K562 (cell line): ENCODE data around the gene IL12RB2. TPM values are rescaled to one million over a fixed set of nuclear protein-coding genes. Genes with fewer than 3 reads are reported as not detected.

Experiments used
- HMG20B ChIP-seq: fragments of 250-450 bp; sonication (Bioruptor Pico); IDR thresholded peaks from 2 replicates; pipeline ENCODE4 v1.5.0; 2021; ENCODE audit warnings: mild to moderate bottlenecking
- IRF2 ChIP-seq: sonication (generic); formaldehyde crosslinking; IDR thresholded peaks from 2 replicates; pipeline ENCODE4 v1.8.1; 2022; ENCODE audit warnings: mild to moderate bottlenecking, missing genetic modification reagents
- MXI1 ChIP-seq: IDR thresholded peaks from 2 replicates; pipeline ENCODE4 v1.6.1; 2011; ENCODE audit warnings: low read depth, mild to moderate bottlenecking, improper control_type of control experiment, low read length
- polyA plus RNA-seq, 8 experiments: library from polyadenylated mRNA; depleted of rRNA in 4 of 8; stranded (reverse) in 5 of 8; unstranded in 3 of 8; fragments of >200 nt; fragmentation: Nextera tagmentation in 2 of 8; fragmentation: Illumina TruSeq in 1 of 8; extraction: Ambion mirVana in 2 of 8; extraction: Trizol in 1 of 8; gene quantifications; 2 replicates each; pipeline versions ENCODE4 v1.2.1 to v1.2.3, GENCODE V29; 2011 to 2014; ENCODE audit warnings: inconsistent platforms in 1 of 8, missing spikeins in 1 of 8
- total RNA-seq, 7 experiments: library from RNA; depleted of rRNA in 6 of 7; stranded (reverse); fragments of >200 nt in 6 of 7; fragmentation: Illumina TruSeq in 2 of 7; extraction: Trizol in 2 of 7; gene quantifications; 2 replicates each; pipeline versions ENCODE4 v1.2.1 to v1.2.3, GENCODE V29; 2011 to 2021; ENCODE audit warnings: low replicate concordance in 1 of 7
- TF ChIP-seq, protein P1 (sequence below), 2 experiments: fragments of 450-650 bp; formaldehyde crosslinking in 1 of 2; IDR thresholded peaks; 2 replicates each; pipeline versions ENCODE4 v1.4.0 to v1.6.1; 2014 to 2020; ENCODE audit warnings: mild to moderate bottlenecking in 2 of 2, borderline replicate concordance in 1 of 2, low read depth in 1 of 2

IL12RB2 gene
- total and polyA plus RNA-seq, 9 of the 15 experiments (the other 6 are each of a cell fraction or from before 2014, with no cell fraction given), result 0.39 to 3.3 (median 1.9) TPM

DNA sequence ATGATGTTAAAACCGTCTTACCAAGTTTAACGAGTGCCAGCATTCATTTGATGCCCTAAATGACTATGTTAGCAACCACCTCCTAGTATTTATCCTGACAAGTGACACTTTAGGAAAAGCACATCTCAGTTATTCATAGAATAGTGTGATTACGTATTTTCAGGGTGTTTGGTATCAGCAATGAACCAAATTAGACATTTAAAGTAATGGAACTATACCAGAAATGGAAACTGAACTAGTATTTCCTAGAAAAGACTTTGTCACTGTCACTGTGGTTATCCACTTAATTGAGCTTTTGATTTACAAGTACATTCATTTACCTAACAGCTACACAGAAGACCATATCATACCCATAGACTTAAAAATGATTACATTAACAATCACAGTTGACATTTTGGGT lies 3.6 kb upstream of the IL12RB2 start (continued):
- TF ChIP-seq, protein P1, sequence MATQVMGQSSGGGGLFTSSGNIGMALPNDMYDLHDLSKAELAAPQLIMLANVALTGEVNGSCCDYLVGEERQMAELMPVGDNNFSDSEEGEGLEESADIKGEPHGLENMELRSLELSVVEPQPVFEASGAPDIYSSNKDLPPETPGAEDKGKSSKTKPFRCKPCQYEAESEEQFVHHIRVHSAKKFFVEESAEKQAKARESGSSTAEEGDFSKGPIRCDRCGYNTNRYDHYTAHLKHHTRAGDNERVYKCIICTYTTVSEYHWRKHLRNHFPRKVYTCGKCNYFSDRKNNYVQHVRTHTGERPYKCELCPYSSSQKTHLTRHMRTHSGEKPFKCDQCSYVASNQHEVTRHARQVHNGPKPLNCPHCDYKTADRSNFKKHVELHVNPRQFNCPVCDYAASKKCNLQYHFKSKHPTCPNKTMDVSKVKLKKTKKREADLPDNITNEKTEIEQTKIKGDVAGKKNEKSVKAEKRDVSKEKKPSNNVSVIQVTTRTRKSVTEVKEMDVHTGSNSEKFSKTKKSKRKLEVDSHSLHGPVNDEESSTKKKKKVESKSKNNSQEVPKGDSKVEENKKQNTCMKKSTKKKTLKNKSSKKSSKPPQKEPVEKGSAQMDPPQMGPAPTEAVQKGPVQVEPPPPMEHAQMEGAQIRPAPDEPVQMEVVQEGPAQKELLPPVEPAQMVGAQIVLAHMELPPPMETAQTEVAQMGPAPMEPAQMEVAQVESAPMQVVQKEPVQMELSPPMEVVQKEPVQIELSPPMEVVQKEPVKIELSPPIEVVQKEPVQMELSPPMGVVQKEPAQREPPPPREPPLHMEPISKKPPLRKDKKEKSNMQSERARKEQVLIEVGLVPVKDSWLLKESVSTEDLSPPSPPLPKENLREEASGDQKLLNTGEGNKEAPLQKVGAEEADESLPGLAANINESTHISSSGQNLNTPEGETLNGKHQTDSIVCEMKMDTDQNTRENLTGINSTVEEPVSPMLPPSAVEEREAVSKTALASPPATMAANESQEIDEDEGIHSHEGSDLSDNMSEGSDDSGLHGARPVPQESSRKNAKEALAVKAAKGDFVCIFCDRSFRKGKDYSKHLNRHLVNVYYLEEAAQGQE (IDR thresholded peaks at IDR 0.05; ENCODE audit: borderline replicate concordance), result no peak
- TF ChIP-seq, protein P1 (CRISPR knock-in tag; IDR thresholded peaks at IDR 0.05; ENCODE audit: low read depth), result no peak
- TF ChIP-seq MXI1 (no peak), HMG20B (CRISPR knock-in tag) (no peak), IRF2 (CRISPR knock-in tag) (no peak)
